Brain microvascular endothelial cell (primary cell): ENCODE results near the gene SPOCK2.

Experiments
- DNase-seq: peaks from one replicate; pipeline ENCODE4 v3.0.0-alpha.2; 2020
- H3K27ac ChIP-seq: fragments of 250-450 bp; sonication (Bioruptor Pico); 2 replicates; pipeline ENCODE4 v1.5.1; 2020; ENCODE audit warnings: mild to moderate bottlenecking, moderate library complexity
- H3K27me3 ChIP-seq: fragments of 250-450 bp; sonication (Bioruptor Pico); replicated peaks from 2 replicates; pipeline ENCODE4 v1.5.1; 2020; ENCODE audit warnings: mild to moderate bottlenecking
- H3K36me3 ChIP-seq: fragments of 250-450 bp; sonication (Bioruptor Pico); replicated peaks from 2 replicates; pipeline ENCODE4 v1.5.1; 2020; ENCODE audit warnings: mild to moderate bottlenecking
- H3K4me3 ChIP-seq: 2 replicates; pipeline ENCODE4 v1.5.1; 2011; ENCODE audit warnings: low read depth, mild to moderate bottlenecking, control low read depth, low read length, moderate library complexity
- CTCF ChIP-seq: IDR thresholded peaks from 2 replicates; pipeline ENCODE4 v1.5.1; 2011; ENCODE audit warnings: low read depth, mild to moderate bottlenecking, moderate library complexity, low read length, control low read depth, inconsistent platforms; ENCODE audit errors: missing control alignments
- in situ Hi-C: cut with HindIII; loops from 2 replicates; pipeline ENCODE4 v1.10.0; 2017; ENCODE audit warnings: low sequenced_read_pairs, low pct_ligation_motif_present

The SPOCK2 gene

GRCh38 chr10:72053690-72054089, 34.7 kb downstream of the SPOCK2 start:
- Histone ChIP-seq H3K36me3 (no peaks in the 10 kb centered on the region), H3K27ac (no peak overlapping the region), H3K27me3 (no peaks in the 10 kb centered on the region), H3K4me3 (no peak overlapping the region)
- in situ Hi-C loops = no loop called here
- no peak for DNase-seq
- TF ChIP-seq CTCF = no peak

GRCh38 chr10:72050873-72051272, 37.5 kb downstream of the SPOCK2 start:
- no peak for TF ChIP-seq CTCF

GRCh38 chr10:72049969-72050781, 38.2 kb downstream of the SPOCK2 start:
- DNase-seq = no peak
- no peak for TF ChIP-seq CTCF
- Histone ChIP-seq H3K4me3 (no peak overlapping the region), H3K27me3 (no peaks in the 10 kb centered on the region), H3K27ac (no peak overlapping the region), H3K36me3 (no peaks in the 10 kb centered on the region)
- in situ Hi-C loops = no loop called here

More at GRCh38 chr10:72050873-72051272, 37.5 kb downstream of the SPOCK2 start:
- no peak for DNase-seq
- H3K36me3 ChIP-seq = no peaks in the 10 kb centered on the region
- H3K27ac ChIP-seq = no peak overlapping the region
- H3K4me3 ChIP-seq = no peak overlapping the region
- in situ Hi-C loops = no loop called here
- no peaks in the 10 kb centered on the region for H3K27me3 ChIP-seq

GRCh38 chr10:72049472-72049871, 38.9 kb downstream of the SPOCK2 start:
- in situ Hi-C loops = no loop called here
- Histone ChIP-seq H3K4me3 (no peak overlapping the region), H3K27me3 (no peaks in the 10 kb centered on the region), H3K27ac (no peak overlapping the region), H3K36me3 (no peaks in the 10 kb centered on the region)
- no peak for DNase-seq
- TF ChIP-seq CTCF = no peak

GRCh38 chr10:72048450-72049124, 39.8 kb downstream of the SPOCK2 start:
- H3K27me3 ChIP-seq = no peaks in the 10 kb centered on the region
- in situ Hi-C loops = no loop called here
- no peaks in the 10 kb centered on the region for H3K36me3 ChIP-seq
- DNase-seq = peak; percentile 92
- no peak overlapping the region for H3K27ac ChIP-seq
- no peak overlapping the region for H3K4me3 ChIP-seq
- TF ChIP-seq CTCF = peak; percentile 100

GRCh38 chr10:72045586-72045985, 42.8 kb downstream of the SPOCK2 start:
- no peak overlapping the region for H3K4me3 ChIP-seq
- no peak overlapping the region for H3K27ac ChIP-seq
- H3K27me3 ChIP-seq = no peaks in the 10 kb centered on the region
- no peak for TF ChIP-seq CTCF
- H3K36me3 ChIP-seq = no peaks in the 10 kb centered on the region
- no peak for DNase-seq
- in situ Hi-C loops = no loop called here
